ENCODE measurements around the gene AEBP2. TPM values are rescaled to one million over a fixed set of nuclear protein-coding genes. Genes with fewer than 3 reads are reported as not detected.

Gene AEBP2
- total and polyA plus RNA-seq, 2 of the 8 experiments (the other 6 are each of a cell fraction or from before 2014, with no cell fraction given): 13.6 to 61.4 TPM

DNA sequence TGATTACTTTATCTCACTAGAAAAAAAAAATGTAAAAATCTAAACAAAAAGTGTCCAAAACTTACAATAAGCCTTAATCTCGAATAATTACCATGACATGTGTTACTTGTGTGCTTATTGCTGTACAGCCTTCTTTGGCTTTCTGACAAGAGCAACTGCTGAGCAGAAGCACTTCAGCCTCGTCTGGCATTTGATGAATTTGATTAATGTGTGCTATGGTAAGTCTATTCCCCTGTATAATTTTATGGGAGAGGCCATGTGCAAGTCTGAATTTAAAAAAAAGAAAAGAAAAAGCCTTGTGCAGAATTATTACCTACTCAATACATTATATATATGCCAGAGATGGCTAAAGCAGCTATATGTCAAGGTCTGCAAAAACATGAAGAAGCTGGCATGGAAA, 113.9 kb downstream of the AEBP2 start:
- H4K5ac ChIP-seq (ENCODE audit: insufficient read length, low read depth, low read length): no peak overlapping the region
- no peaks in the 10 kb centered on the region for H3K4me1 ChIP-seq (replicated peaks in 1 of 4; ENCODE audit: control insufficient read depth in 3 of 4, insufficient read depth in 4 of 4, low read length in 3 of 4)
- H3K23me2 ChIP-seq (ENCODE audit: low read depth, low read length): no peaks in the 10 kb centered on the region
- H3K36me3 ChIP-seq (ENCODE audit: control insufficient read depth in 2 of 4, insufficient read depth in 4 of 4, low read length in 3 of 4): no peaks in the 10 kb centered on the region
- ChIA-PET POLR2A (ENCODE audit: partially characterized antibody) (no interaction called here), CTCF (ENCODE audit: partially characterized antibody) (no interaction called here)
- DNase-seq (ENCODE audit: low read depth in 1 of 2, low spot score in 2 of 2) (no peak), FAIRE-seq (no peak)
- no peak overlapping the region for H2BK12ac ChIP-seq (ENCODE audit: low read depth, low read length)
- no peak overlapping the region for H2BK15ac ChIP-seq (ENCODE audit: low read length)
- H3K9me3 ChIP-seq (ENCODE audit: insufficient read depth in 2 of 2, low read depth in 1 of 2, low read length in 1 of 2): no peaks in the 10 kb centered on the region
- no peak overlapping the region for H4K8ac ChIP-seq (ENCODE audit: extremely low read depth, insufficient read depth, low read length)
- H2BK5ac ChIP-seq (ENCODE audit: low read depth, low read length): no peak overlapping the region
- no peaks in the 10 kb centered on the region for H4K20me1 ChIP-seq (replicated peaks in 1 of 2; ENCODE audit: control insufficient read depth in 1 of 2, insufficient read depth in 2 of 2, low read length in 2 of 2)
- H3K18ac ChIP-seq (ENCODE audit: extremely low read depth, low read length): no peak overlapping the region
- no peaks in the 10 kb centered on the region for H3K79me2 ChIP-seq (ENCODE audit: control insufficient read depth in 1 of 2, insufficient read depth in 2 of 2, low read length in 2 of 2)
- H2BK20ac ChIP-seq (ENCODE audit: low read length): no peak overlapping the region
- H3K79me1 ChIP-seq (ENCODE audit: low read depth, low read length): no peaks in the 10 kb centered on the region
- no peak overlapping the region for H2AK5ac ChIP-seq (ENCODE audit: low read depth, low read length)
- H3K4ac ChIP-seq (replicated peaks; ENCODE audit: insufficient read length, low read depth, low read length): no peak overlapping the region
- H2AFZ ChIP-seq (ENCODE audit: low read length): no peak overlapping the region
- no peak overlapping the region for H3K4me3 ChIP-seq (ENCODE audit: extremely low read depth in 1 of 4, insufficient read depth in 2 of 4, low read depth in 3 of 4, low read length in 4 of 4)
- no peak overlapping the region for H3K4me2 ChIP-seq (ENCODE audit: insufficient read depth in 1 of 2, low read depth in 2 of 2, low read length in 2 of 2)
- H2BK120ac ChIP-seq (replicated peaks; ENCODE audit: low read depth, low read length): no peak overlapping the region
- WGBS, 2 experiments (ENCODE audit: extremely low coverage in 1 of 2, insufficient coverage in 1 of 2, insufficient read length in 1 of 2, insufficient replicate concordance in 2 of 2, low coverage in 1 of 2, low lambda C conversion rate in 2 of 2, missing lambda C conversion rate in 1 of 2): 90% methylated on average over 2 of the region's 2 CpGs; no CpG with 5 or more reads in 1 of the 2 experiments
- H3K14ac ChIP-seq (ENCODE audit: insufficient read length): no peak overlapping the region
- H3K27ac ChIP-seq (ENCODE audit: low read depth, low read length): no peak overlapping the region
- no peak overlapping the region for H3K23ac ChIP-seq (ENCODE audit: insufficient read length)
- no peak overlapping the region for H3K56ac ChIP-seq (replicated peaks; ENCODE audit: insufficient read length, low read depth, low read length)
- H3K27me3 ChIP-seq (replicated peaks in 1 of 4; ENCODE audit: control insufficient read depth in 3 of 4, extremely low read depth in 1 of 4, insufficient read depth in 3 of 4, low read length in 3 of 4): no peaks in the 10 kb centered on the region
- H4K91ac ChIP-seq (replicated peaks; ENCODE audit: insufficient read length, low read length): no peak overlapping the region
- H3K9ac ChIP-seq (replicated peaks in 1 of 4; ENCODE audit: extremely low read depth in 1 of 4, low read depth in 3 of 4, low read length in 3 of 4): no peak overlapping the region
- TF ChIP-seq, protein P1, sequence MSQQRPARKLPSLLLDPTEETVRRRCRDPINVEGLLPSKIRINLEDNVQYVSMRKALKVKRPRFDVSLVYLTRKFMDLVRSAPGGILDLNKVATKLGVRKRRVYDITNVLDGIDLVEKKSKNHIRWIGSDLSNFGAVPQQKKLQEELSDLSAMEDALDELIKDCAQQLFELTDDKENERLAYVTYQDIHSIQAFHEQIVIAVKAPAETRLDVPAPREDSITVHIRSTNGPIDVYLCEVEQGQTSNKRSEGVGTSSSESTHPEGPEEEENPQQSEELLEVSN (IDR thresholded peaks at IDR 0.05): no peak

Data from H1 (cell line).